GM20000 (cell line): ENCODE data around the gene TF.
"Not testable (repeated sequence)": the region's sequence is repeated elsewhere in the genome, so short reads cannot be mapped to it uniquely, and the experiment has no call there.

ENCODE experiments used
- DNase-seq: peaks from one replicate; pipeline ENCODE4 v3.0.0; 2012; ENCODE audit warnings: low spot score
- CTCF ChIP-seq: IDR thresholded peaks from 2 replicates; pipeline ENCODE4 v1.5.1; 2012; ENCODE audit warnings: mild to moderate bottlenecking, control low read depth; ENCODE audit errors: extremely low read depth, missing control alignments

TF gene

GRCh38 chr3:133773732-133774131 is 27.5 kb downstream of the TF start:
- TF ChIP-seq CTCF: no peak
- no peak for DNase-seq

- DNase-seq: no peak
- TF ChIP-seq CTCF: no peak
Measured at GRCh38 chr3:133775309-133775708, 29.1 kb downstream of the TF start.

GRCh38 chr3:133775835-133776234 is 29.6 kb downstream of the TF start:
- no peak for DNase-seq
- TF ChIP-seq CTCF: no peak

- TF ChIP-seq CTCF: no peak
- no peak for DNase-seq
Measured at GRCh38 chr3:133776794-133777438, 30.7 kb downstream of the TF start.

- no peak for DNase-seq
- TF ChIP-seq CTCF: no peak
Measured at GRCh38 chr3:133777807-133778568, 31.8 kb downstream of the TF start.

- DNase-seq: no peak
- TF ChIP-seq CTCF: no peak
Measured at GRCh38 chr3:133779626-133780203, 33.5 kb downstream of the TF start.

- not testable (repeated sequence) for DNase-seq
Measured at GRCh38 chr3:133780756-133781155, 34.6 kb downstream of the TF start.

- DNase-seq: no peak
- no peak for TF ChIP-seq CTCF
Measured at GRCh38 chr3:133781570-133781969, 35.4 kb downstream of the TF start.
